Progenitor cell of endocrine pancreas (in vitro differentiated cells): ENCODE measurements around the gene NBEAL2. TPM values are rescaled to one million over a fixed set of nuclear protein-coding genes. Genes with fewer than 3 reads are reported as not detected.
A peak's percentile ranks its signal among the peaks of the same experiment; 100 is the strongest.

ENCODE experiments used
- DNase-seq: peaks from one replicate; pipeline ENCODE4 v3.0.0; 2021; ENCODE audit warnings: low spot score; ENCODE audit not compliant: unreplicated experiment
- H3K27ac Mint-ChIP-seq: 2 replicates; pipeline ENCODE4 v1.8.0; 2021; ENCODE audit warnings: mild to moderate bottlenecking, moderate library complexity, mixed read lengths
- H3K27me3 Mint-ChIP-seq: 2 replicates; pipeline ENCODE4 v1.8.0; 2021; ENCODE audit warnings: mixed read lengths
- H3K36me3 Mint-ChIP-seq: 2 replicates; pipeline ENCODE4 v1.8.0; 2022; ENCODE audit warnings: mixed read lengths; ENCODE audit not compliant: insufficient read depth
- H3K4me1 Mint-ChIP-seq: 2 replicates; pipeline ENCODE4 v1.8.0; 2021; ENCODE audit warnings: low read depth, mixed read lengths
- H3K4me3 Mint-ChIP-seq: 2 replicates; pipeline ENCODE4 v1.8.0; 2021; ENCODE audit warnings: low read depth, mild to moderate bottlenecking, moderate library complexity, mixed read lengths
- H3K9me3 Mint-ChIP-seq: 2 replicates; pipeline ENCODE4 v1.8.0; 2021; ENCODE audit warnings: low read depth, mixed read lengths
- total RNA-seq: library from RNA; stranded (reverse); gene quantifications from 2 replicates; pipeline ENCODE4 v1.2.1, GENCODE V29; 2021
- TF ChIP-seq, protein P1 (sequence below): fragments of 200-600 bp; sonication (generic); IDR thresholded peaks from one replicate; pipeline ENCODE4 v1.5.0; 2021; ENCODE audit warnings: antibody characterized with exemption, mild to moderate bottlenecking; ENCODE audit not compliant: unreplicated experiment

Gene NBEAL2
- total RNA-seq, 1 donor from 2014 or later, result 320 TPM

GRCh38 chr3:47005212-47006144, 26.0 kb downstream of the NBEAL2 start:
- H3K9me3 Mint-ChIP-seq, result no peaks in the 10 kb centered on the region
- H3K4me3 Mint-ChIP-seq, result no peak overlapping the region
- TF ChIP-seq, protein P1, sequence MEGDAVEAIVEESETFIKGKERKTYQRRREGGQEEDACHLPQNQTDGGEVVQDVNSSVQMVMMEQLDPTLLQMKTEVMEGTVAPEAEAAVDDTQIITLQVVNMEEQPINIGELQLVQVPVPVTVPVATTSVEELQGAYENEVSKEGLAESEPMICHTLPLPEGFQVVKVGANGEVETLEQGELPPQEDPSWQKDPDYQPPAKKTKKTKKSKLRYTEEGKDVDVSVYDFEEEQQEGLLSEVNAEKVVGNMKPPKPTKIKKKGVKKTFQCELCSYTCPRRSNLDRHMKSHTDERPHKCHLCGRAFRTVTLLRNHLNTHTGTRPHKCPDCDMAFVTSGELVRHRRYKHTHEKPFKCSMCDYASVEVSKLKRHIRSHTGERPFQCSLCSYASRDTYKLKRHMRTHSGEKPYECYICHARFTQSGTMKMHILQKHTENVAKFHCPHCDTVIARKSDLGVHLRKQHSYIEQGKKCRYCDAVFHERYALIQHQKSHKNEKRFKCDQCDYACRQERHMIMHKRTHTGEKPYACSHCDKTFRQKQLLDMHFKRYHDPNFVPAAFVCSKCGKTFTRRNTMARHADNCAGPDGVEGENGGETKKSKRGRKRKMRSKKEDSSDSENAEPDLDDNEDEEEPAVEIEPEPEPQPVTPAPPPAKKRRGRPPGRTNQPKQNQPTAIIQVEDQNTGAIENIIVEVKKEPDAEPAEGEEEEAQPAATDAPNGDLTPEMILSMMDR, result no peak
- peaks cover 11% of the 10 kb centered on the region for H3K36me3 Mint-ChIP-seq
- no peak overlapping the region for H3K27ac Mint-ChIP-seq
- no peak for DNase-seq
- peaks cover 4% of the 10 kb centered on the region for H3K4me1 Mint-ChIP-seq
- H3K27me3 Mint-ChIP-seq, result no peaks in the 10 kb centered on the region

- H3K36me3 Mint-ChIP-seq, result peaks cover 11% of the 10 kb centered on the region
- H3K27me3 Mint-ChIP-seq, result no peaks in the 10 kb centered on the region
- DNase-seq, result no peak
- H3K4me1 Mint-ChIP-seq, result peaks cover 4% of the 10 kb centered on the region
- H3K27ac Mint-ChIP-seq, result no peak overlapping the region
- TF ChIP-seq, protein P1, result no peak
- no peak overlapping the region for H3K4me3 Mint-ChIP-seq
- H3K9me3 Mint-ChIP-seq, result no peaks in the 10 kb centered on the region
Measured at GRCh38 chr3:47006145-47006651, 26.7 kb downstream of the NBEAL2 start.

DNA sequence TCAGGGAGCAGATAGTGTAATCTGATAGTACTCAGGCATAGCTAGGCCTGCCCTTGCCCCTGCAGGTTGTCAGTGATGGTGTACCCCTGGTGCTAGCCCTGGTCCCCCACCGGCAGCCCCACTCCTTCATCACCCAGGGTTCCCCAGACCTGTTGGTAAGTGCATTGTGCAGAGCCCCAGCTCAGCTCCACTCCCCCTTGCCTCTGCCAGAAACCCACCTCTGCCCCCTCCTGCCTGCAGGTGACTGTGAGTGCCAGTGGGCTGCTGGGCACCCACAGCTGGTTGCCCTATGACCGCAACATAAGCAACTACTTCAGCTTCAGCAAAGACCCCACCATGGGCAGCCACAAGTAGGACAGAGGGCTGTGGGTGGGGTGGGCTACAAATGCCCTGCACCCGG, 27.5 kb downstream of the NBEAL2 start:
- TF ChIP-seq, protein P1, result no peak
- Mint-ChIP-seq H3K4me1 (peaks cover 4% of the 10 kb centered on the region), H3K9me3 (no peaks in the 10 kb centered on the region), H3K27me3 (no peaks in the 10 kb centered on the region), H3K27ac (no peak overlapping the region), H3K36me3 (peaks cover 11% of the 10 kb centered on the region), H3K4me3 (no peak overlapping the region)
- no peak for DNase-seq

GRCh38 chr3:47007482-47008233, 28.2 kb downstream of the NBEAL2 start:
- Mint-ChIP-seq H3K9me3 (no peaks in the 10 kb centered on the region), H3K27ac (no peak overlapping the region), H3K4me1 (peaks cover 4% of the 10 kb centered on the region), H3K36me3 (peaks cover 10% of the 10 kb centered on the region), H3K27me3 (no peaks in the 10 kb centered on the region), H3K4me3 (no peak overlapping the region)
- TF ChIP-seq, protein P1, result no peak
- no peak for DNase-seq

GRCh38 chr3:47008234-47008796, 28.8 kb downstream of the NBEAL2 start:
- H3K36me3 Mint-ChIP-seq, result peaks cover 10% of the 10 kb centered on the region
- TF ChIP-seq, protein P1, result no peak
- H3K27me3 Mint-ChIP-seq, result no peaks in the 10 kb centered on the region
- peaks cover 4% of the 10 kb centered on the region for H3K4me1 Mint-ChIP-seq
- no peak for DNase-seq
- H3K27ac Mint-ChIP-seq, result no peak overlapping the region
- H3K4me3 Mint-ChIP-seq, result peak overlapping the region; percentile 12
- H3K9me3 Mint-ChIP-seq, result no peaks in the 10 kb centered on the region
